Measurements from ENCODE around the gene PRKAG2.
"Not testable (repeated sequence)": the region's sequence is repeated elsewhere in the genome, so short reads cannot be mapped to it uniquely, and the experiment has no call there.

Gene PRKAG2

GRCh38 chr7:151757274-151757673 is 119.6 kb downstream of the PRKAG2 start:
- in situ Hi-C loops (cut with MboI; ENCODE audit: low sequenced_read_pairs): loop anchor here (25.0 kb wide), 1 partner anchor 395 kb away; no protein-coding TSS in a partner anchor

GRCh38 chr7:151756866-151757265 is 120.0 kb downstream of the PRKAG2 start:
- in situ Hi-C loops (cut with MboI; ENCODE audit: low sequenced_read_pairs): loop anchor here (25.0 kb wide), 1 partner anchor 395 kb away; no protein-coding TSS in a partner anchor

GRCh38 chr7:151756076-151756731 is 120.7 kb downstream of the PRKAG2 start:
- in situ Hi-C loops (cut with MboI; ENCODE audit: low sequenced_read_pairs): loop anchor here (25.0 kb wide), 1 partner anchor 394 kb away; no protein-coding TSS in a partner anchor

GRCh38 chr7:151755131-151755801 is 121.6 kb downstream of the PRKAG2 start:
- in situ Hi-C loops (cut with MboI; ENCODE audit: low sequenced_read_pairs): loop anchor here (25.0 kb wide), 1 partner anchor 393 kb away; no protein-coding TSS in a partner anchor

- in situ Hi-C loops (cut with MboI; ENCODE audit: low sequenced_read_pairs): loop anchor here (25.0 kb wide), 1 partner anchor 392 kb away; no protein-coding TSS in a partner anchor
Measured at GRCh38 chr7:151754688-151755130, 122.2 kb downstream of the PRKAG2 start.

- in situ Hi-C loops (cut with MboI; ENCODE audit: low sequenced_read_pairs): loop anchor here (25.0 kb wide), 1 partner anchor 392 kb away; no protein-coding TSS in a partner anchor
Measured at GRCh38 chr7:151754142-151754590, 122.7 kb downstream of the PRKAG2 start.

- in situ Hi-C loops (cut with MboI; ENCODE audit: low sequenced_read_pairs): loop anchor here (25.0 kb wide), 1 partner anchor 391 kb away; no protein-coding TSS in a partner anchor
Measured at GRCh38 chr7:151752816-151753595, 123.9 kb downstream of the PRKAG2 start.

GRCh38 chr7:151752037-151752436 is 124.9 kb downstream of the PRKAG2 start:
- in situ Hi-C loops (cut with MboI; ENCODE audit: low sequenced_read_pairs): loop anchor here (25.0 kb wide), 1 partner anchor 390 kb away; no protein-coding TSS in a partner anchor

- in situ Hi-C loops (cut with MboI; ENCODE audit: low sequenced_read_pairs): no loop called here
Measured at GRCh38 chr7:151748733-151749132, 128.2 kb downstream of the PRKAG2 start.

GRCh38 chr7:151748021-151748420 is 128.9 kb downstream of the PRKAG2 start:
- in situ Hi-C loops (cut with MboI; ENCODE audit: low sequenced_read_pairs): not testable (repeated sequence)

GRCh38 chr7:151745706-151746105 is 131.2 kb downstream of the PRKAG2 start:
- in situ Hi-C loops (cut with MboI; ENCODE audit: low sequenced_read_pairs): no loop called here

GRCh38 chr7:151744656-151745638 is 132.0 kb downstream of the PRKAG2 start:
- in situ Hi-C loops (cut with MboI; ENCODE audit: low sequenced_read_pairs): no loop called here

- in situ Hi-C loops (cut with MboI; ENCODE audit: low sequenced_read_pairs): no loop called here
Measured at GRCh38 chr7:151744051-151744580, 132.8 kb downstream of the PRKAG2 start.

- in situ Hi-C loops (cut with MboI; ENCODE audit: low sequenced_read_pairs): no loop called here
Measured at GRCh38 chr7:151743481-151743983, 133.4 kb downstream of the PRKAG2 start.

GRCh38 chr7:151742713-151743480 is 134.0 kb downstream of the PRKAG2 start:
- in situ Hi-C loops (cut with MboI; ENCODE audit: low sequenced_read_pairs): no loop called here

- in situ Hi-C loops (cut with MboI; ENCODE audit: low sequenced_read_pairs): no loop called here
Measured at GRCh38 chr7:151741585-151741984, 135.3 kb downstream of the PRKAG2 start.

GRCh38 chr7:151740081-151740851 is 136.6 kb downstream of the PRKAG2 start:
- in situ Hi-C loops (cut with MboI; ENCODE audit: low sequenced_read_pairs): no loop called here

- in situ Hi-C loops (cut with MboI; ENCODE audit: low sequenced_read_pairs): no loop called here
Measured at GRCh38 chr7:151738925-151739324, 138.0 kb downstream of the PRKAG2 start.

Data from HL-60/S4 (cell line).